DOHH2 (cell line): ENCODE data around the gene SH3RF2.

ENCODE experiments used
- CTCF ChIP-seq: fragments of 200-600 bp; sonication (generic); IDR thresholded peaks from one replicate; pipeline ENCODE4 v1.5.1; 2014; ENCODE audit warnings: antibody characterized with exemption, mild to moderate bottlenecking, low read depth, low read length; ENCODE audit not compliant: poor library complexity, severe bottlenecking
- EZH2phosphoT487 ChIP-seq: fragments of 200-600 bp; sonication (generic); IDR thresholded peaks from 2 replicates; pipeline ENCODE4 v1.6.1; 2017; ENCODE audit warnings: borderline replicate concordance, mild to moderate bottlenecking, antibody characterized with exemption, low read length, moderate library complexity, mixed read lengths

GRCh38 chr5:146071171-146071570, 134.8 kb downstream of the SH3RF2 start:
- no peak for TF ChIP-seq CTCF
- no peak for TF ChIP-seq EZH2phosphoT487
